ENCODE results near the gene DNAJC22. TPM values are rescaled to one million over a fixed set of nuclear protein-coding genes. Genes with fewer than 3 reads are reported as not detected.
A peak's percentile ranks its signal among the peaks of the same experiment; 100 is the strongest.

The DNAJC22 gene
- total and polyA plus RNA-seq, 12 donors: 0.01 to 0.59 (median 0.25) TPM; not detected in 4

- DNase-seq (peak; percentile 94 to 96), ATAC-seq (peak in 6 of 8 donors; percentile 4 to 33 (median 17))
- Histone ChIP-seq H3K4me1 (peaks cover 0 to 47% (median 31%) of the 10 kb centered on the region in 9 donors), H3K27ac (peak within 1 kb of the TSS; percentile 88 to 99 (median 95)), H3K27me3 (no peaks in the 10 kb centered on the region), H3K9me3 (no peaks in the 10 kb centered on the region), H3K36me3 (no peaks in the 10 kb centered on the region), H3K4me3 (peak within 1 kb of the TSS; percentile 52 to 93 (median 90))
- intact Hi-C loops (cut with DNase I): loop anchor here in 1 of 10 donors (10.0 kb wide), 1 partner anchor 217 kb away; no protein-coding TSS in a partner anchor
- WGBS, 2 donors: 1 to 2% methylated on average over 37 to 52 of the region's 52 CpGs
- TF ChIP-seq CTCF (IDR thresholded peaks at IDR 0.05): no peak
These were observed 20.9 kb downstream of the DNAJC22 start, which contains the start of gene SPATS2 for GRCh38 chr12:49367381-49368239. Gene SPATS2, plus strand, starts transcription at chr12:49367462. Its CDS starts 93,551 bp downstream, at chr12:49461013.

DNA sequence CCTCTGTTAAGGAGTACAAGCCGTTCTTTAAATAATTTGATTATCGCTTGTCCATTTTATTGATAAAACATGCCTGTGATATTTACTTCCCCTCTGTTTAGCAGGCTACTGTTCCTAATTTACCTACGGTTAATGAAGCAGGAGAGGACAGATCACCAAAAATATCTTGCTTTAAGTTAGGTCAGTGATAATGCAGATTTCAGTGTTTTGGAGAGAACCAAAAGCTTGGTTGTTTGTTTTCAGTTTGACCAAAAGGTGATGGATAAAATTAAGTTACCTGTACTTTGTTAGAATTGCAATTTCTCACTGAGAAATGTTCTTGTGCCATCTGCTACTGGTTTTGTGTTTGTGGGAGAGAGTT lies 21.5 kb downstream of the DNAJC22 start:
- Histone ChIP-seq H3K4me3 (peak overlapping the region; percentile 52 to 93 (median 90)), H3K4me1 (peaks cover 0 to 47% (median 31%) of the 10 kb centered on the region in 9 donors), H3K36me3 (peaks cover 0 to 3% (median 0%) of the 10 kb centered on the region in 9 donors), H3K27ac (peak overlapping the region in 9 of 10 donors; percentile 89 to 99 (median 95)), H3K27me3 (no peaks in the 10 kb centered on the region), H3K9me3 (no peaks in the 10 kb centered on the region)
- TF ChIP-seq CTCF (IDR thresholded peaks at IDR 0.05): no peak
- ATAC-seq (no peak), DNase-seq (no peak)
- 9 to 13% methylated on average over 3 of the region's 3 CpGs for WGBS, 2 donors
- intact Hi-C loops (cut with DNase I): loop anchor here in 1 of 10 donors (10.0 kb wide), 1 partner anchor 217 kb away; no protein-coding TSS in a partner anchor

- DNase-seq: no peak
- Histone ChIP-seq H3K4me3 (peak overlapping the region in 2 of 10 donors; percentile 1 to 8), H3K27ac (peak overlapping the region in 7 of 10 donors; percentile 3 to 77 (median 46)), H3K27me3 (no peaks in the 10 kb centered on the region), H3K4me1 (peaks cover 0 to 46% (median 31%) of the 10 kb centered on the region in 9 donors), H3K9me3 (no peaks in the 10 kb centered on the region), H3K36me3 (peaks cover 0 to 6% (median 0%) of the 10 kb centered on the region in 9 donors)
- intact Hi-C loops (cut with DNase I): loop anchor here in 1 of 10 donors (10.0 kb wide), 1 partner anchor 215 kb away; no protein-coding TSS in a partner anchor
- TF ChIP-seq CTCF (IDR thresholded peaks at IDR 0.05): peak in 5 of 9 donors; percentile 32 to 43 (median 38)
- 39% methylated on average over 6 of the region's 6 CpGs for WGBS, 2 donors
- ATAC-seq: no peak
These were observed 22.9 kb downstream of the DNAJC22 start for GRCh38 chr12:49369411-49370145.

DNA sequence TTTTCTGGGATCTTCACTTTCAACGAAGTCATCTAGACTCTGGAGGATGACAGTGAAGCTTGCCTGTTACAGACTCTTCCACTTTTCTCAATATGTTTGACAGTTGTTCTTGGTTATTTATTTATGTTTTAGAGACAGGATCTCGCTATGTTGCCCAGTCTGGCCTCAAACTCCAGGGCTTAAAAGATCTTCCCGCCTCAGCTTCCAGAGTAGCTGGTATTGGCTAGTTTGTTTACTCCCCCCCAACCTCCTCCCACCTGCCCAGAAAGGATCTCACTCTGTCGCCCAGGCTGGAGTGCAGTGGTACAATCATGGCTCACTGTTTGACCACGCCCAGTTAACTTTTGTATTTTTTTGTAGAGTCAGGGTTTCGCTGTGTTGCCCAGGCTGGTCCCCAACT lies 23.9 kb downstream of the DNAJC22 start:
- peaks cover 0 to 6% (median 0%) of the 10 kb centered on the region in 9 donors for H3K36me3 ChIP-seq
- no peaks in the 10 kb centered on the region for H3K27me3 ChIP-seq
- peaks cover 0 to 36% (median 31%) of the 10 kb centered on the region in 9 donors for H3K4me1 ChIP-seq
- ATAC-seq (no peak), DNase-seq (no peak)
- no peak for TF ChIP-seq CTCF (IDR thresholded peaks at IDR 0.05)
- no peak overlapping the region for H3K4me3 ChIP-seq
- no peaks in the 10 kb centered on the region for H3K9me3 ChIP-seq
- WGBS, 2 donors: 93% methylated on average over 6 of the region's 6 CpGs
- intact Hi-C loops (cut with DNase I): no loop called here
- H3K27ac ChIP-seq: no peak overlapping the region

All from heart right ventricle (tissue), 16 donors.